Measurements from ENCODE around the gene ZNF839.
"Not testable (repeated sequence)": the region's sequence is repeated elsewhere in the genome, so short reads cannot be mapped to it uniquely, and the experiment has no call there.

The ZNF839 gene

DNA sequence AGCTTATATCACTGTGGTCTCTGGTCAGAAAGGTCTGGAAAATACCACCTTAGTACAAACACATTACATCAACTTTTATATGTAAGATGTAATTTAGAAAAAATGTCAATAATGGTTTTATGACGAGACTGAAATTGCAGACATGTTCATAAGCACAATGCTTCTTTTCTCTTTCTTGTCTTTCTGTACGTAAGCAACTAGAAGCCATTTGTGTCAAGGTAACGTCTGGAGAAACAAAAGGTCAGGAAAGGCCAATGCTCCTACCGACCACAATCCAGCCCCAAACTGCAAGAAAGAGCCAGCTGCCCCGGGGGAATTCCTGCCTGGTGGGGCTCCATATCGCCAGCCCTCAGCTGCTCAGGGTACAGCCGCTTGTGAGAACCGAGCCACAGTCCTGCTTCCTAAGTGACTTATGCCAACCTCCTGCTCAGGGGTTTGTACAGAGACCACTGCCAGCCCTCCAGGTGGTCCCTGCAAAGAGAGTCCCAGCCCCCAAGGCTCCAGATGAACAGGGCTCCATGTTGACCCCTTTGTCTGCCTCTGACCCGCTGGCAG, 6.3 kb downstream of the ZNF839 start:
- H3K4me2 ChIP-seq = no peak overlapping the region
- H3K36me3 ChIP-seq (ENCODE audit: insufficient read depth) = no peaks in the 10 kb centered on the region
- no peak overlapping the region for H3K9ac ChIP-seq
- H3K4me1 ChIP-seq (ENCODE audit: low read depth, poor library complexity, severe bottlenecking) = peaks cover 12% of the 10 kb centered on the region
- H3K27me3 ChIP-seq (ENCODE audit: insufficient read depth, low read depth) = no peaks in the 10 kb centered on the region
- H3K79me2 ChIP-seq (ENCODE audit: insufficient read depth, low read depth) = no peaks in the 10 kb centered on the region
- H4K20me1 ChIP-seq (ENCODE audit: insufficient read depth) = no peaks in the 10 kb centered on the region
- H3K4me3 ChIP-seq (IDR thresholded peaks at IDR 0.05; ENCODE audit: insufficient read depth, low read depth, low read length) = no peak overlapping the region
- no peak overlapping the region for H3K27ac ChIP-seq
- TF ChIP-seq, protein P1, sequence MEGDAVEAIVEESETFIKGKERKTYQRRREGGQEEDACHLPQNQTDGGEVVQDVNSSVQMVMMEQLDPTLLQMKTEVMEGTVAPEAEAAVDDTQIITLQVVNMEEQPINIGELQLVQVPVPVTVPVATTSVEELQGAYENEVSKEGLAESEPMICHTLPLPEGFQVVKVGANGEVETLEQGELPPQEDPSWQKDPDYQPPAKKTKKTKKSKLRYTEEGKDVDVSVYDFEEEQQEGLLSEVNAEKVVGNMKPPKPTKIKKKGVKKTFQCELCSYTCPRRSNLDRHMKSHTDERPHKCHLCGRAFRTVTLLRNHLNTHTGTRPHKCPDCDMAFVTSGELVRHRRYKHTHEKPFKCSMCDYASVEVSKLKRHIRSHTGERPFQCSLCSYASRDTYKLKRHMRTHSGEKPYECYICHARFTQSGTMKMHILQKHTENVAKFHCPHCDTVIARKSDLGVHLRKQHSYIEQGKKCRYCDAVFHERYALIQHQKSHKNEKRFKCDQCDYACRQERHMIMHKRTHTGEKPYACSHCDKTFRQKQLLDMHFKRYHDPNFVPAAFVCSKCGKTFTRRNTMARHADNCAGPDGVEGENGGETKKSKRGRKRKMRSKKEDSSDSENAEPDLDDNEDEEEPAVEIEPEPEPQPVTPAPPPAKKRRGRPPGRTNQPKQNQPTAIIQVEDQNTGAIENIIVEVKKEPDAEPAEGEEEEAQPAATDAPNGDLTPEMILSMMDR (conservative IDR thresholded peaks at IDR 0.05; ENCODE audit: low read depth, low read length) = no peak
- no peak overlapping the region for H2AFZ ChIP-seq (ENCODE audit: low read depth)

DNA sequence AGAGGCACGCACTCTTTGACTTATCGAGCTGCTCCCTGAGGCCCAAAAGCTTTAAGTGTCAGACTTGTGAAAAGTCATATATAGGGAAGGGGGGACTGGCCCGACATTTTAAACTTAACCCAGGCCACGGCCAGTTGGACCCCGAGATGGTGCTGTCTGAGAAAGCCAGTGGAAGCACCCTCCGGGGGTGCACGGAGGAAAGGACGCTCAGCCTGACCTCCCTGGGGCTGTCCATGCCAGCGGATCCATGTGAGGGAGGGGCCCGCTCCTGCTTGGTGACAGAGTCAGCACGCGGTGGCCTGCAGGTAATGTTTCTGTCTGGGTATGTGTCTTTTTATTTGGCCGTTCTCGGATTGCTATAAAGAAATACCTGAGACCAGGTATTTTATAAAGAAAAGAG, 7.0 kb downstream of the ZNF839 start:
- H3K4me3 ChIP-seq (IDR thresholded peaks at IDR 0.05; ENCODE audit: insufficient read depth, low read depth, low read length) = no peak overlapping the region
- no peaks in the 10 kb centered on the region for H4K20me1 ChIP-seq (ENCODE audit: insufficient read depth)
- no peaks in the 10 kb centered on the region for H3K36me3 ChIP-seq (ENCODE audit: insufficient read depth)
- no peak overlapping the region for H3K4me2 ChIP-seq
- TF ChIP-seq, protein P1 (conservative IDR thresholded peaks at IDR 0.05; ENCODE audit: low read depth, low read length) = no peak
- no peaks in the 10 kb centered on the region for H3K79me2 ChIP-seq (ENCODE audit: insufficient read depth, low read depth)
- no peak overlapping the region for H3K27ac ChIP-seq
- no peak overlapping the region for H2AFZ ChIP-seq (ENCODE audit: low read depth)
- peaks cover 9% of the 10 kb centered on the region for H3K4me1 ChIP-seq (ENCODE audit: low read depth, poor library complexity, severe bottlenecking)
- no peak overlapping the region for H3K9ac ChIP-seq
- H3K27me3 ChIP-seq (ENCODE audit: insufficient read depth, low read depth) = no peaks in the 10 kb centered on the region

DNA sequence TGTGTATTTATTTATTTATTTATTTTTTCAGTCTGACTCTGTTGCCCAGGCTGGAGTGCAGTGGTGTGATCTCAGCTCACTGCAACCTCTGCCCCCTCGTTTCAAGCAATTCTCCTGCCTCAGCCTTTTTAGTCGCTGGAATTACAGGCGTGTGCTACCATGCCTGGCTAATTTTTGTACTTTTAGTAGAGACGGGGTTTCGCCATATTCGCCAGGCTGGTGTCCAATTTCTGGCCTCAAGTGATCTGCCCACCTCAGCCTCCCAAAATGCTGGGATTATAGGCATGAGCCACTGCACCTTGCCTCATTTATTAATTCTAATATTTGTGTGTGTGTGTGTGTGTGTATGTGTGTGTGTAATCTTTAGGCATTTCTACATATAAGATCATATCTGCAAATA, 9.8 kb downstream of the ZNF839 start:
- H3K4me3 ChIP-seq (IDR thresholded peaks at IDR 0.05; ENCODE audit: insufficient read depth, low read depth, low read length); H3K79me2 ChIP-seq (ENCODE audit: insufficient read depth, low read depth); H2AFZ ChIP-seq (ENCODE audit: low read depth); H3K4me2 ChIP-seq; H3K27me3 ChIP-seq (ENCODE audit: insufficient read depth, low read depth); H3K27ac ChIP-seq; H3K4me1 ChIP-seq (ENCODE audit: low read depth, poor library complexity, severe bottlenecking); H3K9ac ChIP-seq; H3K36me3 ChIP-seq (ENCODE audit: insufficient read depth); H4K20me1 ChIP-seq (ENCODE audit: insufficient read depth): not testable (repeated sequence)

DNA sequence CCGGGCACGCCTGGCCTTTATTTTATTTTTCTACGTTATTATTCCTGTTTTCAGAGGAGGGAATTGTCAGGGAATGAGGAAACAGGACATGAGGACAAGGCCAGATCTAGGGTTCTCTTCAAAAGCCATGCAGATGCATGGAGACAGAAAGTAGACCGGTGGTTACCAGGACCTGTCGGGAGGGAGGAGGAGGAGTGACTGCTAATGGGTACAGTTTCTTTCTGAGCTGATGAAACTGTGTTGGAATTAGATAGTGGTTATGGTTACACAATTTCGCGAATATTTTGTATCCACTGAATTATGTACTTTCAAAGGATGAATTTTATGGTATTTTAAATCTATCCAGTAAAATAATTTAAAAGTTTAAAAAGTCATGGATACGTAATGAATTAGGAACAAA, 11.3 kb downstream of the ZNF839 start:
- H3K36me3 ChIP-seq (ENCODE audit: insufficient read depth) = no peaks in the 10 kb centered on the region
- no peak overlapping the region for H2AFZ ChIP-seq (ENCODE audit: low read depth)
- no peak overlapping the region for H3K27ac ChIP-seq
- H4K20me1 ChIP-seq (ENCODE audit: insufficient read depth) = no peaks in the 10 kb centered on the region
- no peaks in the 10 kb centered on the region for H3K27me3 ChIP-seq (ENCODE audit: insufficient read depth, low read depth)
- H3K4me2 ChIP-seq = no peak overlapping the region
- H3K4me1 ChIP-seq (ENCODE audit: low read depth, poor library complexity, severe bottlenecking) = no peaks in the 10 kb centered on the region
- H3K79me2 ChIP-seq (ENCODE audit: insufficient read depth, low read depth) = no peaks in the 10 kb centered on the region
- H3K4me3 ChIP-seq (IDR thresholded peaks at IDR 0.05; ENCODE audit: insufficient read depth, low read depth, low read length) = no peak overlapping the region
- TF ChIP-seq, protein P1 (conservative IDR thresholded peaks at IDR 0.05; ENCODE audit: low read depth, low read length) = no peak
- H3K9ac ChIP-seq = no peak overlapping the region

DNA sequence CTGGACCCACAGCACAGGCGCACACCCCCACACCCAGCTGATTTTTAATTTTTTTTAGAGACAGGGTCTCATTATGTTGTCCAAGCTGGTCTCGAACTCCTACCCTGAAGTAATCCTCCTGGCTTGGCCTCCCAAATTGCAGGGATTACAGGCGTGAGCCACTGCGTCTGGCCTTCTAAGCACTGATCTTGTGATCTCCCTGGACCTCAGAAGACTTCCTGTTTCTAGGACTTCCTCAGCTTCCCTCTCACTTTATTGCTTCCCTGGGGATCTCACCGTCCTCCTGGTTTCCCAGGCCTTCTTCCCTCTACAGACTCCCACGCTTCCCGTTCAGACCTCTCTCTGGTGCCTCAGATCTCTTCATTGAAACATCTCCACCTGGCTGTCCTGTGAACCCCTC, 13.8 kb downstream of the ZNF839 start:
- H3K36me3 ChIP-seq (ENCODE audit: insufficient read depth) = no peaks in the 10 kb centered on the region
- TF ChIP-seq, protein P1 (conservative IDR thresholded peaks at IDR 0.05; ENCODE audit: low read depth, low read length) = no peak
- no peak overlapping the region for H3K4me2 ChIP-seq
- H3K4me1 ChIP-seq (ENCODE audit: low read depth, poor library complexity, severe bottlenecking) = no peaks in the 10 kb centered on the region
- no peak overlapping the region for H3K27ac ChIP-seq
- no peak overlapping the region for H3K4me3 ChIP-seq (IDR thresholded peaks at IDR 0.05; ENCODE audit: insufficient read depth, low read depth, low read length)
- H3K9ac ChIP-seq = no peak overlapping the region
- H3K27me3 ChIP-seq (ENCODE audit: insufficient read depth, low read depth) = no peaks in the 10 kb centered on the region
- H4K20me1 ChIP-seq (ENCODE audit: insufficient read depth) = no peaks in the 10 kb centered on the region
- H2AFZ ChIP-seq (ENCODE audit: low read depth) = no peak overlapping the region
- no peaks in the 10 kb centered on the region for H3K79me2 ChIP-seq (ENCODE audit: insufficient read depth, low read depth)
